ENCODE measurements around the gene LMBR1.
"Not testable (repeated sequence)": the region's sequence is repeated elsewhere in the genome, so short reads cannot be mapped to it uniquely, and the experiment has no call there.

Gene LMBR1

GRCh38 chr7:156811706-156812105 is 81.3 kb downstream of the LMBR1 start:
- Histone ChIP-seq H3K79me2 (ENCODE audit: control insufficient read depth, low read length) (no peaks in the 10 kb centered on the region), H3K9me2 (replicated peaks; ENCODE audit: control insufficient read depth, low read length) (no peaks in the 10 kb centered on the region), H3F3A (ENCODE audit: control insufficient read depth, insufficient read depth) (no peaks in the 10 kb centered on the region), H3K36me3 (ENCODE audit: control insufficient read depth, low read length) (peaks cover 20% of the 10 kb centered on the region), H4K20me1 (ENCODE audit: control insufficient read depth, insufficient read depth, low read depth, low read length) (no peaks in the 10 kb centered on the region), H3K9me3 (ENCODE audit: control insufficient read depth, insufficient read depth, low read length) (no peaks in the 10 kb centered on the region), H3K27me3 (ENCODE audit: control insufficient read depth, low read length) (no peaks in the 10 kb centered on the region), H3K4me2 (ENCODE audit: low read length) (no peak overlapping the region), H3K27ac (ENCODE audit: low read depth, low read length) (no peak overlapping the region), H3K4me1 (ENCODE audit: control insufficient read depth, low read length) (no peaks in the 10 kb centered on the region), H3K4me3 (ENCODE audit: low read length) (no peak overlapping the region)
- no peak for TF ChIP-seq EZH2phosphoT487 (IDR thresholded peaks at IDR 0.05; ENCODE audit: borderline replicate concordance, low read length)
- TF ChIP-seq, protein P1, sequence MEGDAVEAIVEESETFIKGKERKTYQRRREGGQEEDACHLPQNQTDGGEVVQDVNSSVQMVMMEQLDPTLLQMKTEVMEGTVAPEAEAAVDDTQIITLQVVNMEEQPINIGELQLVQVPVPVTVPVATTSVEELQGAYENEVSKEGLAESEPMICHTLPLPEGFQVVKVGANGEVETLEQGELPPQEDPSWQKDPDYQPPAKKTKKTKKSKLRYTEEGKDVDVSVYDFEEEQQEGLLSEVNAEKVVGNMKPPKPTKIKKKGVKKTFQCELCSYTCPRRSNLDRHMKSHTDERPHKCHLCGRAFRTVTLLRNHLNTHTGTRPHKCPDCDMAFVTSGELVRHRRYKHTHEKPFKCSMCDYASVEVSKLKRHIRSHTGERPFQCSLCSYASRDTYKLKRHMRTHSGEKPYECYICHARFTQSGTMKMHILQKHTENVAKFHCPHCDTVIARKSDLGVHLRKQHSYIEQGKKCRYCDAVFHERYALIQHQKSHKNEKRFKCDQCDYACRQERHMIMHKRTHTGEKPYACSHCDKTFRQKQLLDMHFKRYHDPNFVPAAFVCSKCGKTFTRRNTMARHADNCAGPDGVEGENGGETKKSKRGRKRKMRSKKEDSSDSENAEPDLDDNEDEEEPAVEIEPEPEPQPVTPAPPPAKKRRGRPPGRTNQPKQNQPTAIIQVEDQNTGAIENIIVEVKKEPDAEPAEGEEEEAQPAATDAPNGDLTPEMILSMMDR (IDR thresholded peaks at IDR 0.05; ENCODE audit: low read depth, low read length, poor library complexity, severe bottlenecking), result no peak

DNA sequence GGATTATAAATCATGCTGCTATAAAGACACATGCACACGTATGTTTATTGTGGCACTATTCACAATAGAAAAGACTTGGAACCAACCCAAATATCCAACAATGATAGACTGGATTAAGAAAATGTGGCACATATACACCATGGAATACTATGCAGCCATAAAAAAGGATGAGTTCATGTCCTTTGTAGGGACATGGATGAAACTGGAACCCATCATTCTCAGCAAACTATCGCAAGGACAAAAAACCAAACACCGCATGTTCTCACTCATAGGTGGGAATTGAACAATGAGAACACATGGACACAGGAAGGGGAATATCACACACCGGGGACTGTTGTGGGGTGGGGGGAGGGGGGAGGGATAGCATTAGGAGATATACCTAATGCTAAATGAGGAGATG is 89.3 kb downstream of the LMBR1 start:
- H3F3A ChIP-seq (ENCODE audit: control insufficient read depth, insufficient read depth); H3K4me1 ChIP-seq (ENCODE audit: control insufficient read depth, low read length); H3K9me3 ChIP-seq (ENCODE audit: control insufficient read depth, insufficient read depth, low read length); H3K36me3 ChIP-seq (ENCODE audit: control insufficient read depth, low read length); H3K4me3 ChIP-seq (ENCODE audit: low read length); H3K27me3 ChIP-seq (ENCODE audit: control insufficient read depth, low read length); H3K27ac ChIP-seq (ENCODE audit: low read depth, low read length); H3K79me2 ChIP-seq (ENCODE audit: control insufficient read depth, low read length); H3K9me2 ChIP-seq (replicated peaks; ENCODE audit: control insufficient read depth, low read length); H3K4me2 ChIP-seq (ENCODE audit: low read length); H4K20me1 ChIP-seq (ENCODE audit: control insufficient read depth, insufficient read depth, low read depth, low read length): not testable (repeated sequence)

GRCh38 chr7:156802214-156802613 is 90.8 kb downstream of the LMBR1 start:
- H3K4me2 ChIP-seq (ENCODE audit: low read length), result no peak overlapping the region
- no peaks in the 10 kb centered on the region for H3K27me3 ChIP-seq (ENCODE audit: control insufficient read depth, low read length)
- no peaks in the 10 kb centered on the region for H3K9me3 ChIP-seq (ENCODE audit: control insufficient read depth, insufficient read depth, low read length)
- no peaks in the 10 kb centered on the region for H3K4me1 ChIP-seq (ENCODE audit: control insufficient read depth, low read length)
- TF ChIP-seq, protein P1 (IDR thresholded peaks at IDR 0.05; ENCODE audit: low read depth, low read length, poor library complexity, severe bottlenecking), result no peak
- no peak for TF ChIP-seq EZH2phosphoT487 (IDR thresholded peaks at IDR 0.05; ENCODE audit: borderline replicate concordance, low read length)
- H3K79me2 ChIP-seq (ENCODE audit: control insufficient read depth, low read length), result no peaks in the 10 kb centered on the region
- H3F3A ChIP-seq (ENCODE audit: control insufficient read depth, insufficient read depth), result no peaks in the 10 kb centered on the region
- H4K20me1 ChIP-seq (ENCODE audit: control insufficient read depth, insufficient read depth, low read depth, low read length), result no peaks in the 10 kb centered on the region
- no peaks in the 10 kb centered on the region for H3K9me2 ChIP-seq (replicated peaks; ENCODE audit: control insufficient read depth, low read length)
- H3K27ac ChIP-seq (ENCODE audit: low read depth, low read length), result no peak overlapping the region
- no peak overlapping the region for H3K4me3 ChIP-seq (ENCODE audit: low read length)
- H3K36me3 ChIP-seq (ENCODE audit: control insufficient read depth, low read length), result peaks cover 8% of the 10 kb centered on the region

- H3K27me3 ChIP-seq (ENCODE audit: control insufficient read depth, low read length), result no peaks in the 10 kb centered on the region
- H3F3A ChIP-seq (ENCODE audit: control insufficient read depth, insufficient read depth), result no peaks in the 10 kb centered on the region
- no peak overlapping the region for H3K4me3 ChIP-seq (ENCODE audit: low read length)
- H3K27ac ChIP-seq (ENCODE audit: low read depth, low read length), result no peak overlapping the region
- no peaks in the 10 kb centered on the region for H3K4me1 ChIP-seq (ENCODE audit: control insufficient read depth, low read length)
- H3K9me3 ChIP-seq (ENCODE audit: control insufficient read depth, insufficient read depth, low read length), result no peaks in the 10 kb centered on the region
- H4K20me1 ChIP-seq (ENCODE audit: control insufficient read depth, insufficient read depth, low read depth, low read length), result peaks cover under 1% of the 10 kb centered on the region; the same call in 1 of the 2 replicates
- no peaks in the 10 kb centered on the region for H3K79me2 ChIP-seq (ENCODE audit: control insufficient read depth, low read length)
- H3K36me3 ChIP-seq (ENCODE audit: control insufficient read depth, low read length), result peaks cover 28% of the 10 kb centered on the region
- no peak overlapping the region for H3K4me2 ChIP-seq (ENCODE audit: low read length)
- no peaks in the 10 kb centered on the region for H3K9me2 ChIP-seq (replicated peaks; ENCODE audit: control insufficient read depth, low read length)
- TF ChIP-seq EZH2phosphoT487 (IDR thresholded peaks at IDR 0.05; ENCODE audit: borderline replicate concordance, low read length), result no peak
- TF ChIP-seq, protein P1 (IDR thresholded peaks at IDR 0.05; ENCODE audit: low read depth, low read length, poor library complexity, severe bottlenecking), result no peak
These were observed 97.6 kb downstream of the LMBR1 start for GRCh38 chr7:156795415-156795814.

Data from DOHH2 (cell line).